ENCODE measurements around the gene APBB2. TPM values are rescaled to one million over a fixed set of nuclear protein-coding genes. Genes with fewer than 3 reads are reported as not detected.
A peak's percentile ranks its signal among the peaks of the same experiment; 100 is the strongest.

Gene APBB2
- total RNA-seq, 1 donor from 2014 or later = 63.2 TPM

- no peaks in the 10 kb centered on the region for H3K27me3 Mint-ChIP-seq (ENCODE audit: low read depth)
- TF ChIP-seq CTCF (IDR thresholded peaks at IDR 0.05; ENCODE audit: unreplicated experiment) = peak; percentile 25
- H3K4me1 Mint-ChIP-seq = peaks cover 48% of the 10 kb centered on the region
Observed at GRCh38 chr4:41212616-41213203, 1.6 kb downstream of the APBB2 start.

GRCh38 chr4:41211951-41212615 is 2.3 kb downstream of the APBB2 start:
- Mint-ChIP-seq H3K36me3 (no peaks in the 10 kb centered on the region), H3K27me3 (ENCODE audit: low read depth) (no peaks in the 10 kb centered on the region), H3K27ac (peak overlapping the region; percentile 50), H3K4me1 (peaks cover 43% of the 10 kb centered on the region), H3K4me3 (peak overlapping the region; percentile 79), H3K9me3 (peaks cover 4% of the 10 kb centered on the region)
- no peak for TF ChIP-seq CTCF (IDR thresholded peaks at IDR 0.05; ENCODE audit: unreplicated experiment)
- no peak for DNase-seq (ENCODE audit: low spot score in 2 of 2, unreplicated experiment in 2 of 2)

More at GRCh38 chr4:41212616-41213203, 1.6 kb downstream of the APBB2 start:
- Mint-ChIP-seq H3K27ac (peak overlapping the region; percentile 75), H3K4me3 (peak overlapping the region; percentile 79), H3K36me3 (no peaks in the 10 kb centered on the region), H3K9me3 (peaks cover 4% of the 10 kb centered on the region)
- DNase-seq (ENCODE audit: low spot score in 2 of 2, unreplicated experiment in 2 of 2) = no peak

GRCh38 chr4:41209901-41210300 is 4.4 kb downstream of the APBB2 start:
- DNase-seq (ENCODE audit: low spot score in 2 of 2, unreplicated experiment in 2 of 2) = no peak
- H3K27me3 Mint-ChIP-seq (ENCODE audit: low read depth) = no peaks in the 10 kb centered on the region
- peaks cover 4% of the 10 kb centered on the region for H3K9me3 Mint-ChIP-seq
- H3K4me1 Mint-ChIP-seq = peaks cover 36% of the 10 kb centered on the region
- no peak overlapping the region for H3K27ac Mint-ChIP-seq
- H3K36me3 Mint-ChIP-seq = no peaks in the 10 kb centered on the region
- no peak for TF ChIP-seq CTCF (IDR thresholded peaks at IDR 0.05; ENCODE audit: unreplicated experiment)
- H3K4me3 Mint-ChIP-seq = no peak overlapping the region

GRCh38 chr4:41209187-41209586 is 5.2 kb downstream of the APBB2 start:
- Mint-ChIP-seq H3K4me1 (peaks cover 40% of the 10 kb centered on the region), H3K9me3 (peaks cover 4% of the 10 kb centered on the region), H3K27ac (peak overlapping the region; percentile 67), H3K36me3 (no peaks in the 10 kb centered on the region), H3K4me3 (no peak overlapping the region), H3K27me3 (ENCODE audit: low read depth) (no peaks in the 10 kb centered on the region)
- no peak for DNase-seq (ENCODE audit: low spot score in 2 of 2, unreplicated experiment in 2 of 2)
- no peak for TF ChIP-seq CTCF (IDR thresholded peaks at IDR 0.05; ENCODE audit: unreplicated experiment)

GRCh38 chr4:41207291-41207831 is 7.0 kb downstream of the APBB2 start:
- no peak overlapping the region for H3K4me3 Mint-ChIP-seq
- DNase-seq (ENCODE audit: low spot score in 2 of 2, unreplicated experiment in 2 of 2) = no peak
- peaks cover 4% of the 10 kb centered on the region for H3K9me3 Mint-ChIP-seq
- H3K27ac Mint-ChIP-seq = peak overlapping the region; percentile 40
- H3K27me3 Mint-ChIP-seq (ENCODE audit: low read depth) = no peaks in the 10 kb centered on the region
- H3K4me1 Mint-ChIP-seq = peaks cover 45% of the 10 kb centered on the region
- no peak for TF ChIP-seq CTCF (IDR thresholded peaks at IDR 0.05; ENCODE audit: unreplicated experiment)
- H3K36me3 Mint-ChIP-seq = no peaks in the 10 kb centered on the region
